ENCODE measurements around the gene ANKS6. TPM values are rescaled to one million over a fixed set of nuclear protein-coding genes. Genes with fewer than 3 reads are reported as not detected.

ANKS6 gene
- total RNA-seq = 10.9 and 11.2 TPM in 2 replicates

GRCh38 chr9:98796364-98797101 is at the start of gene ANKS6:
Gene ANKS6, minus strand, starts transcription at chr9:98796555. Its CDS starts 64 bp downstream, at chr9:98796491.
- Mint-ChIP-seq H3K27ac (peak within 1 kb of the TSS; percentile 53), H3K4me1 (ENCODE audit: low read depth) (peaks cover 21% of the 10 kb centered on the region), H3K9me3 (peaks cover 14% of the 10 kb centered on the region), H3K4me3 (ENCODE audit: low read depth) (peak within 1 kb of the TSS; percentile 81), H3K36me3 (ENCODE audit: low read depth) (peaks cover 10% of the 10 kb centered on the region), H3K27me3 (ENCODE audit: low read depth) (peaks cover 28% of the 10 kb centered on the region)
- peak; percentile 78 for DNase-seq (ENCODE audit: low spot score)
- intact Hi-C loops (cut with micrococcal nuclease) = no loop called here

- H3K27me3 Mint-ChIP-seq (ENCODE audit: low read depth) = no peaks in the 10 kb centered on the region
- no peak overlapping the region for H3K27ac Mint-ChIP-seq
- no peaks in the 10 kb centered on the region for H3K36me3 Mint-ChIP-seq (ENCODE audit: low read depth)
- DNase-seq (ENCODE audit: low spot score) = no peak
- no peaks in the 10 kb centered on the region for H3K9me3 Mint-ChIP-seq
- no peak overlapping the region for H3K4me3 Mint-ChIP-seq (ENCODE audit: low read depth)
- no peaks in the 10 kb centered on the region for H3K4me1 Mint-ChIP-seq (ENCODE audit: low read depth)
- intact Hi-C loops (cut with micrococcal nuclease) = loop anchor here (5.0 kb wide), 1 partner anchor 291 kb away; no protein-coding TSS in a partner anchor
These were observed 49.7 kb upstream of the ANKS6 start for GRCh38 chr9:98846081-98846480.

DNA sequence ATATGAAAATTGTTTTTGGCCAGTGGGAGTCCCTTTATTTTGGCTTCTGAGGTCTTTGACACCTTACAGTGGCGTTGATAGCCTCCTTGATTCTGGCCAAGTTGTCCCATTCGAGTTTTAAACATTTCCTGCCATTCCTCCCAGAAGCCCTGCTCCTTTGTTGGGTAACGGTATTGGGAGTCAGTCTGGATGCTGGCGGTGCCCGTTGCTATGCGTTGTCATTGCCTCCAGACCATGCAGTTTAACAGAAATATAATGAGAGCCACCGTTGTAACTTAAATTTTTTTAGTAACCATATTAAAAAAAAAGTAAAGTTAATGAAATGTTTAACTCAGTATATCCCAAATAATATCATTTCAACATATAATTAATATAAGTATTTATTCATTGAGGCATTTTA is 46.2 kb upstream of the ANKS6 start:
- H3K4me1 Mint-ChIP-seq (ENCODE audit: low read depth) = no peaks in the 10 kb centered on the region
- intact Hi-C loops (cut with micrococcal nuclease) = no loop called here
- DNase-seq (ENCODE audit: low spot score) = no peak
- no peaks in the 10 kb centered on the region for H3K9me3 Mint-ChIP-seq
- no peaks in the 10 kb centered on the region for H3K36me3 Mint-ChIP-seq (ENCODE audit: low read depth)
- no peak overlapping the region for H3K4me3 Mint-ChIP-seq (ENCODE audit: low read depth)
- no peak overlapping the region for H3K27ac Mint-ChIP-seq
- H3K27me3 Mint-ChIP-seq (ENCODE audit: low read depth) = no peaks in the 10 kb centered on the region

DNA sequence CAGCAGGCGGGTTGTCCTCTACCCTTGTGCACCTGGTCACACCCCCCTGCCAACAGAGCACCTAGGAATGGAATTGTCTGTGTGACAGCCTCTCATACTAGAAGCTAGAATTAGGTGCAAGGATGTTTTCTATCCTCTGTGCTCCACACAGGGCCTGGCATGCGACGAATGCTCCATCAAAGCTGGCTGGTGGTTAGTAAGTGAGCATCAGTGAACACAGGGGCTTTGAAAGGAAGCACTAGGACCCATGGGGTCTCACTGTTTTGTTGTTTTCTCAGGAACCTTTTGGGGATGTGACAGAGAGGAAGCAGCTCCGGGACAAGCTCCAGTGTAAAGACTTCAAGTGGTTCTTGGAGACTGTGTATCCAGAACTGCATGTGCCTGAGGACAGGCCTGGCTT is 43.4 kb upstream of the ANKS6 start:
- H3K4me1 Mint-ChIP-seq (ENCODE audit: low read depth) = no peaks in the 10 kb centered on the region
- intact Hi-C loops (cut with micrococcal nuclease) = no loop called here
- H3K36me3 Mint-ChIP-seq (ENCODE audit: low read depth) = no peaks in the 10 kb centered on the region
- no peak overlapping the region for H3K27ac Mint-ChIP-seq
- DNase-seq (ENCODE audit: low spot score) = no peak
- no peaks in the 10 kb centered on the region for H3K27me3 Mint-ChIP-seq (ENCODE audit: low read depth)
- H3K9me3 Mint-ChIP-seq = no peaks in the 10 kb centered on the region
- H3K4me3 Mint-ChIP-seq (ENCODE audit: low read depth) = no peak overlapping the region

DNA sequence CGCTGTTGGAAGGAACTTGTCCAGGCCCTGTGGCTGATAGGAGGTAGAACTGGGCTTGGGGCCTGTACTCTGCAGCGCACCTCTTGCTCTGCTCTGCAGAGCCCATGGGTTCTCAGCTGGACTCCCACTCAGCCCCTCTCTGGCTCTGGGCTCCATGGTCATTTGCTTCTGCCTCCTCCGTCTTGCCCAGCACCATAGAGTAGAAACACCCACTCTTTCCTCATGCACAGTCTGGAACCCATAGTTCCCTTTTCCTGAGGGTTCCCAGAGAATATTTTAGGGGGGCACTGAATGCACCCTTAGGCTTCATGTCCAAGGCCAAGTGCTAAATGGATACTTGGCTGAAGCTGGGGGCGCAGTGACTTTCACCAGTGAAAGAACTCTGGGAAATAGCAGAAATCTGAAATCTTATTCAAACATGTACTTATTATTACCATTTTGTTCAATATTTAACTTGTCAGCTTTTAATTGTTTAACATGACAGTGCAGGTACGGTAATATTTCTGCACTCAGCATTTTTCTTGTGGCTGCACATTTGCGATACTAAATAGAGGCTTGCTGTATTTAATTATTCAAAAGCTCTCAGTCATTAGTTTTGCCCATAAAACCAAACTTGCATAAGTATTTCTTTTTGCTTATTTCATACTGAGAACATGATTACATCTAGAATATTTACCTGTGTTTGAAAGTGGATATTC is 42.7 kb upstream of the ANKS6 start:
- no peak for DNase-seq (ENCODE audit: low spot score)
- no peaks in the 10 kb centered on the region for H3K27me3 Mint-ChIP-seq (ENCODE audit: low read depth)
- no peaks in the 10 kb centered on the region for H3K36me3 Mint-ChIP-seq (ENCODE audit: low read depth)
- H3K4me1 Mint-ChIP-seq (ENCODE audit: low read depth) = no peaks in the 10 kb centered on the region
- no peak overlapping the region for H3K27ac Mint-ChIP-seq
- no peak overlapping the region for H3K4me3 Mint-ChIP-seq (ENCODE audit: low read depth)
- no peaks in the 10 kb centered on the region for H3K9me3 Mint-ChIP-seq
- intact Hi-C loops (cut with micrococcal nuclease) = no loop called here

DNA sequence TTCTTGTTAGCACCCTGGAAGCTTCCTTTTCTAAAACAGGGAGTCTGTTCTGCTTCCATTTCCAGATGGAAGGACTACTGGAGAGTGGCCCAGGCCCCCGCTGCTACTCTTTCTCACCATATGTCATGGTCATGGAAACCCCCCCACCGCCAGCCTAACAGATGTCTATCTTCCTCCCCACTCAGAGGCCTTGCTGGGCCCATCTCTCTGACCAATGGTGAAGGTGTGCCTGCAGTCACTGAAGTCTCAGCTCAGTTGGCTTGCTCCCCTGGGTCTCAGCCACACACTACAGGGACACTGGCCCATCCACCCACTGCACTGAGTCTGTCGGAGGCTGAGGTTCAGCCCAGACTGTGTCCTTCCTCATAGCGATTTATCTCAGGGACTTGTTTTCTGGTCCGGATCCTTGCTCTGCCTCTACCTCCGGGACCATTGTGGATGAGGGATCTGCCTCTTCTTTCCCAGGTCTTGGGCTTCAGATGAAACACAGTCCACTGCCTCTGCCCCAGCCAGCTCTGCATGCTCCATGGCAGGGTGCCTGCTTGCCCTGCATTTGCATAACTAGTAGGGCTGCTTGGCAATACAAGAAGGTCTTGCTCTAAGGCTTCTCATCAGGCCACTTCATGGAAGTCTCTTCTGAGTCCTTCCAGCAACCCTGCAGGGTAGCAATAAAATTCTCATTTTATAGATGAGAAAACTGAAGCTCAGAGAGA is 42.0 kb upstream of the ANKS6 start:
- Mint-ChIP-seq H3K27me3 (ENCODE audit: low read depth) (no peaks in the 10 kb centered on the region), H3K4me3 (ENCODE audit: low read depth) (no peak overlapping the region), H3K9me3 (no peaks in the 10 kb centered on the region), H3K4me1 (ENCODE audit: low read depth) (no peaks in the 10 kb centered on the region), H3K27ac (no peak overlapping the region), H3K36me3 (ENCODE audit: low read depth) (no peaks in the 10 kb centered on the region)
- no peak for DNase-seq (ENCODE audit: low spot score)
- intact Hi-C loops (cut with micrococcal nuclease) = no loop called here

DNA sequence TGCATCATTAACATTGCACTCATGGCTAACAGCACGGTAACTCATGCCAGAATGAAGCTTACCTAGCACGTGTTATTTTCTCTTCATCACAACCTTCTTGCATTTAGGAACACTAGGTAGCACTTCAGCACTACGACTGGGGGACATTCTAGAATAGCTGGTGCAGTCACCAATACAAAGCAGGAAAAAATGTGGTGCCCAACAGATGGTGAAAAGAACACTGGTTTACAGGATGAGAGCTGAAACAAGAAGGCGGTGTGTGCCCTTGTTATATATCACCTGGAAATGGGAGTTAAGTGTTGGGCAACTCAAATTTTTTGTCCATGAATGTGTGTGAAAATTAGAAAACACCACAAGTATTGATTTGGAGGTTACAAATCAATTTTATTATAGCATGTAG is 41.2 kb upstream of the ANKS6 start:
- no peak for DNase-seq (ENCODE audit: low spot score)
- Mint-ChIP-seq H3K27ac (no peak overlapping the region), H3K4me1 (ENCODE audit: low read depth) (no peaks in the 10 kb centered on the region), H3K9me3 (no peaks in the 10 kb centered on the region), H3K27me3 (ENCODE audit: low read depth) (no peaks in the 10 kb centered on the region), H3K36me3 (ENCODE audit: low read depth) (no peaks in the 10 kb centered on the region), H3K4me3 (ENCODE audit: low read depth) (no peak overlapping the region)
- intact Hi-C loops (cut with micrococcal nuclease) = no loop called here

GRCh38 chr9:98836206-98836605 is 39.9 kb upstream of the ANKS6 start:
- H3K9me3 Mint-ChIP-seq = no peaks in the 10 kb centered on the region
- no peaks in the 10 kb centered on the region for H3K27me3 Mint-ChIP-seq (ENCODE audit: low read depth)
- no peak overlapping the region for H3K4me3 Mint-ChIP-seq (ENCODE audit: low read depth)
- DNase-seq (ENCODE audit: low spot score) = no peak
- intact Hi-C loops (cut with micrococcal nuclease) = no loop called here
- no peaks in the 10 kb centered on the region for H3K4me1 Mint-ChIP-seq (ENCODE audit: low read depth)
- no peak overlapping the region for H3K27ac Mint-ChIP-seq
- H3K36me3 Mint-ChIP-seq (ENCODE audit: low read depth) = no peaks in the 10 kb centered on the region

GRCh38 chr9:98834386-98834785 is 38.0 kb upstream of the ANKS6 start:
- intact Hi-C loops (cut with micrococcal nuclease) = no loop called here
- Mint-ChIP-seq H3K36me3 (ENCODE audit: low read depth) (no peaks in the 10 kb centered on the region), H3K4me3 (ENCODE audit: low read depth) (no peak overlapping the region), H3K27me3 (ENCODE audit: low read depth) (no peaks in the 10 kb centered on the region), H3K9me3 (no peaks in the 10 kb centered on the region), H3K27ac (no peak overlapping the region), H3K4me1 (ENCODE audit: low read depth) (no peaks in the 10 kb centered on the region)
- DNase-seq (ENCODE audit: low spot score) = no peak

- Mint-ChIP-seq H3K27me3 (ENCODE audit: low read depth) (no peaks in the 10 kb centered on the region), H3K4me3 (ENCODE audit: low read depth) (no peak overlapping the region), H3K4me1 (ENCODE audit: low read depth) (no peaks in the 10 kb centered on the region), H3K9me3 (no peaks in the 10 kb centered on the region), H3K36me3 (ENCODE audit: low read depth) (no peaks in the 10 kb centered on the region), H3K27ac (no peak overlapping the region)
- DNase-seq (ENCODE audit: low spot score) = no peak
- intact Hi-C loops (cut with micrococcal nuclease) = no loop called here
These were observed 37.0 kb upstream of the ANKS6 start for GRCh38 chr9:98833090-98833956.

GRCh38 chr9:98832768-98833089 is 36.4 kb upstream of the ANKS6 start:
- no peaks in the 10 kb centered on the region for H3K9me3 Mint-ChIP-seq
- no peaks in the 10 kb centered on the region for H3K36me3 Mint-ChIP-seq (ENCODE audit: low read depth)
- H3K27ac Mint-ChIP-seq = no peak overlapping the region
- no peak overlapping the region for H3K4me3 Mint-ChIP-seq (ENCODE audit: low read depth)
- intact Hi-C loops (cut with micrococcal nuclease) = no loop called here
- H3K4me1 Mint-ChIP-seq (ENCODE audit: low read depth) = no peaks in the 10 kb centered on the region
- no peaks in the 10 kb centered on the region for H3K27me3 Mint-ChIP-seq (ENCODE audit: low read depth)
- no peak for DNase-seq (ENCODE audit: low spot score)

- intact Hi-C loops (cut with micrococcal nuclease) = no loop called here
- Mint-ChIP-seq H3K27me3 (ENCODE audit: low read depth) (no peaks in the 10 kb centered on the region), H3K27ac (no peak overlapping the region), H3K9me3 (no peaks in the 10 kb centered on the region), H3K36me3 (ENCODE audit: low read depth) (no peaks in the 10 kb centered on the region), H3K4me3 (ENCODE audit: low read depth) (no peak overlapping the region), H3K4me1 (ENCODE audit: low read depth) (no peaks in the 10 kb centered on the region)
- DNase-seq (ENCODE audit: low spot score) = no peak
These were observed 35.3 kb upstream of the ANKS6 start for GRCh38 chr9:98831696-98832095.

All from activated T-helper 2 cell treated with anti-CD3 and anti-CD28 coated beads, Interferon-gamma antibody, Interleukin-2, Interleukin-4, amounts not matched to agents 10 μg/mL and 5 μg/mL and 100 μg/mL, durations not matched to agents 14 hours and 24 hours and 36 hours (primary cell).